GM19351 (cell line): ENCODE data around the gene CNBP.

Experiments
- ATAC-seq: cut with Tn5 transposase; IDR thresholded peaks from one replicate; pipeline ENCODE4 v1.9.1; 2021; ENCODE audit warnings: mild to moderate bottlenecking, moderate library complexity; ENCODE audit not compliant: unreplicated experiment

CNBP gene

DNA sequence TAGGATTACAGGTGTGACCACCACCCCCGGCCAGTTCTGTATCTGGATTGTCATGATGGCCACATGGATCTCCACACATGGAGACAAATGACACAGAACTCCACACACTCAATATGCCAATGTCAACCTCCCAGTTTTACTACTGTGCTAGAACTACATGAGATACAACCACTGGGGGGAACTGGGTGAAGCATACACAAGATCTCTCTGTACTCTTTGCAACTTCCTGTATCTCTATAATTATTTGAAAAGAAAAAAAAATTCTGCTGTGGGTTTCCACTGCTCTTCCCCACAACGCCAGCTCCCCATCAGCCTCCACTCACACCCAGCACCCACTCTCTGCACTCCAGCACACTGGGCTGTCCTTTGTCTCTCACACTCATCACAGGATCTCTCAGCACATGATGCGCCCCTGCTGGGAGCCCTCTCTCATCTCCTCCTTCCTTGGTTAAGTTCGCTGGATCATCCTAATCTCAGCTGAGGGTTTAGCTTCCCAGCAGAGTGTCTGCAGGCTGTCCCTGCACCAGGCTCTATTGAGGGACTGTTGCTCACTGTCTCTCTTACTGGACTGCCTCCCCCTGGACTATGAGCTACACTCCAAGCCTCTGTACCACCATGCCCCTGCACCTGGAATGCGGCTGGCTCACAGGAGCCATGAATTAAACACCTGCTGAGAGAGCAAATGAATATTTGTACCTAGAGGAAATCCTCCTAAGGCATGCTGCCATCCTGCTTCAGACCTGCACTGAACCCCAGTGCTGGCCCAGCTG is 51.4 kb downstream of the CNBP start:
- no peak for ATAC-seq

DNA sequence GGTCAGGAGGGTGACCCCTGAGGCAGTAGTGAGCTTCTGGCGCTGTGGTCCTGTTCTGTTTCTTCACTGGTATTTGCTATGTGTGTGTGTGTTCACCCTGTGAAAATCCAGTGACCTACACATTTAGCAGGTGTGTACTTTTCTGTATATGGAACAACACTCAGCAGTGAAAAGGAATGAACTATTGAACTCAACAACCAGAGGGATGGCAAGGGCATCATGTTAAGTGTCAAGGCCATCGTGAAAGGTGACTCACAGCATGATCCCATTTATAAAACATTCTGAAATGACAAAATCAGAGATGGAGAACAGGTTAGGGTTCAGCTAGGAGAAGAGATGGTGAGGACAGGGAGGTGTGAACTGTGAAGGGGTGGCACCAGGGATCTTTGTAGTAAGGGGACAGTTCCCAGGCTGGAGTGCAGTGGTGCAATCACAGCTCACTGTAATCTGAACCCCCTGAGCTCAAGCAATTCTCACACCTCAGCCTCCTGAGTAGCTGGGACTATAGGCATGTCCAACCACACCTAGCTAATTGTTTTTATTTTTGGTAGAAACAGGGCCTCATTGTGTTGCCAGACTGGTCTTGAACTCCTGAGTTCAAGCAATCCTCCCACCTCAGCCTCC is 52.1 kb downstream of the CNBP start:
- no peak for ATAC-seq

DNA sequence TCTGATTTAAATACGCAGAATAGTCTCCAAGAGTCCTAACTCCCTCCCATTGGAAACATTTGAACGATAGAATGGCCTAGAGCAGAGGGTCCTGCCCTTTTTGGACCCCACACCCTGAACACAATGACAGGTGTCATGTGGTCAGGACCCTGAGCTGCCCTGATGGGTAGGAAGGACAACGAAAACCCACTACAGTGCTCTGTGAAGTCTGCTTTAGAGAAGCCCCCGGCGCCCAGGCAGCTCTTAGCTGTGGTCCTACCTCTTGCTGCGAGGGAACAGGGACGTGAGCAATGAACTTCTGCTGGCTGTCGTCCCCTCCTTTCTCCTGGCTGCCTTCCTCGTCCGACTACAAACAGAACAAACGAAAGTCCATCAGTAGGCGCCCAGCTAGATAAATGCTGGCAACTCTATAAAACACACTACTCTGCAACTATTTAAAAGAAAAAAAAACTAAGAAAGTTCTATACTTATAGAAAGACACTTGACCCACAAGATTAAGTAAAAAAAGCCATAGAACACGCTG is 53.3 kb downstream of the CNBP start:
- ATAC-seq, result no peak

- no peak for ATAC-seq
Observed at GRCh38 chr3:129128357-129129155, 55.1 kb downstream of the CNBP start.

DNA sequence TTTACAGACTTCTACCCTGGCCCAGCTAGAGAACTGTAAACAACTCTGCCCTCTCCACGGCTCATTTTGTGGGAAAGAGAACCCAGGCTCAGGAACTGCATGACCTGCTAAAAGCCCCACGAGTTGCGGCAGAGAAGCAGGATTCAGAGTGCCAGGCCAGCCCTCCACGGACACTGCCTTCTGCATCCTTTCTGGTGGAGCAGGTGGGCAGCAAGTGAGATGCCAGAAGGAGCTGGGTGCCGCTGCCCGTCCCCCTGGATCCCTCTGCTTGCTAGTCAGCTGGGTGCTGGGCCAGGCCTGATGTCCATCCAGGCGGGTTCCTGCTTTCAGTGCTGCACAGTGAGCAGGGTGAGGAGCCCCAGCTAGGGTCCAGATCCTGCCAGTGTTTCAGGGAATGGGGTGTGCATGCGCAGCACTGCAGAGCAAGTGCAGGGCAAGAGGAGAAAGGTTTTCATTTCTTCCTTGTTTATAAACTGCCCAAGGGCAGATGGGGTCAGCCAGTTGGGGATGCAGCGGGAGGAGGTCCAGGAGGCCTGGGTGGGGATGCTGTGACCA is 56.9 kb downstream of the CNBP start:
- no peak for ATAC-seq

DNA sequence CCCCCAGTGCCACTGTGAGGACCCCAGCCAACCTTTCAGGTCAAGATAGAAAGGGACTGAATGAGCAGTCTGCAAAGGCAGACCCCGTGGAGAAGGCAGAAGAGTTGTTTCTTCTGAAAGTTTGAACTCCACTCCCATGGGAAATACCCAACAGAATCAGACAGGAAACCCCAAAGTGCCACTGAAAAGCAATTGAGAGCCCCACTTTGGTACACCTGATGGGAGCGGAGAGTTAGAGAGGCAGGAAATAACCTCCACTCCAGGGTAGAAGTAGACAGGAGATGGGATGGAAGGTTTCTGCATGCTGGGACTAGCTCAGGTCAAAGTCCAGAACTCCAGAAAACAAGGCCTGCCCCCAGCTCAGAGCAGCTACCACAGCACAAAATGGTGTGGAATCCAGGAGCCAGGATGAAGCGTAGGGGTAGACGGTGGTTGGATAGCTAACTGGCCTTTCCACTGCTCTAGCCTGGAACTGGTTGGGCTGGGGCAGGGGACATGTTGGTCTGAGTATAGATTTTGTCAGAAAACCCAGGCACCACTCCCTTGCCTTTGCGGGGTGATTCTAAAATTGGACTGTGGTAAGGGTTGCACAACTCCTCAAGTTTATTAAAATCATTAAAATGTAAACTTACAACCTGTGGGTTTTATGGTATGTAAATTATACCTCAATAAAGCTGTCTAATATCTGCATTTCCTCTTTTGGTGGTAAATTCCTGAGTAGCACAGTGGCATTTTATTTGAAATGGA is 60.2 kb downstream of the CNBP start:
- ATAC-seq, result no peak

DNA sequence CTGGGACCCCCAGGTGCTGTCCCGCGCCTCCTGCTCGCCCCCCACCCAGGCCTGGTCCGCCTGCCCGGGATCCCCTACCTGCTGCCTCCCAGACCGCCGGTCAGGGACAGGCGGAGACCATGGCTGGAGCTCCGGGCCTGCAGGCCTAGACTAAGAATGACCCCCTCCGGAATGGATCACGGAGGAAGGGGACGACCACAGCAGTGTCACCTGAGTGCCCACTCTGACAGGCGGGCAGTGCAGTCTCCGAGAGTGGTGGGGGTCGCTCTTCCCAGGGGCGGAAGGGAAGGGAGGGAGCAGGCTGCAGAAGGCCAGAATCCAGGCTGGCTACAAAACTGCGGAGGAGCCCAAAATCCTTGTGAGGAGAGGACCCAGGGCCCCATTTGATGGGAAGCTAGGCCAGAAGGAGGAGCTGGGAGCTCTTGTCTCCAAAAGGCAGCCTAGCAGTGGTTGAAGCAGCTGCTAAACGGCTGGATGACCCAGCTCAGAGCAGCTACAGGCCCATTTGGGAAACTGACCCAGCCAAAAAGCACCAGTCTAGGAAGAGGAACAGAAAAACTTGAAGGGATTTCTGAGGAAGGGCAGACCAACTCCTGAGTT is 61.2 kb downstream of the CNBP start:
- ATAC-seq, result no peak

DNA sequence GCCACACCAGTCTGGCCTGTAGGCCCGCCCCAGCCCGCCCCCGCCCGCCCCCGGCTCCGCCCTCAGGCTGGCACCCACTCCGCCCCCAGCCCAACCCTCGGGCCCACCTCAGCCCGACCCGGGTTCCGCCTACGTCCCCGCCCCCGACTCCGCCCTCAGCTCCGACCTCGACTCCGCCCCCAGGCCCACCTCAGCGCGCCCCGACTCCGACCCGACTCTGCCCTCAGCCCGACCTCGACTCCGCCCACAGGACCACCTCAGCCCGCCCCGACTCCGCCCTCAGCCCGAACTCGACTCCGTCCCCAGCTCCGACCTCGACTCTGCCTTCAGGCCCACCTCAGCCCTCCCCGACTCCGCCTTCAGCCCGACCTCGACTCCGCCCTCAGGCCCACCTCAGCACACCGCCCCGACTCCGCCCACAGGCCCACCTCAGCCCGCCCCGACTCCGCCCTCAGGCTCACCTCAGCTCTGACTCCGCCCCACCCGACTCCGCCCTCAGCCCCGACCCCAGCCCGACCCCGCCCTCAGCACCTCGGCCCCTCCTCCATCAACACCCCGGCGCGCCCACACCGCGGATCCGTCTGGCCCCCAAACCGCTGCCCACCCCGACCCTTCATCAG is 61.8 kb downstream of the CNBP start, which contains the start of gene RAB43:
Gene RAB43, minus strand, starts transcription at position 13 of the 620 bp plus-strand sequence. CDS start 315 bp downstream, outside the sequence.
- ATAC-seq, result peak; percentile 50

DNA sequence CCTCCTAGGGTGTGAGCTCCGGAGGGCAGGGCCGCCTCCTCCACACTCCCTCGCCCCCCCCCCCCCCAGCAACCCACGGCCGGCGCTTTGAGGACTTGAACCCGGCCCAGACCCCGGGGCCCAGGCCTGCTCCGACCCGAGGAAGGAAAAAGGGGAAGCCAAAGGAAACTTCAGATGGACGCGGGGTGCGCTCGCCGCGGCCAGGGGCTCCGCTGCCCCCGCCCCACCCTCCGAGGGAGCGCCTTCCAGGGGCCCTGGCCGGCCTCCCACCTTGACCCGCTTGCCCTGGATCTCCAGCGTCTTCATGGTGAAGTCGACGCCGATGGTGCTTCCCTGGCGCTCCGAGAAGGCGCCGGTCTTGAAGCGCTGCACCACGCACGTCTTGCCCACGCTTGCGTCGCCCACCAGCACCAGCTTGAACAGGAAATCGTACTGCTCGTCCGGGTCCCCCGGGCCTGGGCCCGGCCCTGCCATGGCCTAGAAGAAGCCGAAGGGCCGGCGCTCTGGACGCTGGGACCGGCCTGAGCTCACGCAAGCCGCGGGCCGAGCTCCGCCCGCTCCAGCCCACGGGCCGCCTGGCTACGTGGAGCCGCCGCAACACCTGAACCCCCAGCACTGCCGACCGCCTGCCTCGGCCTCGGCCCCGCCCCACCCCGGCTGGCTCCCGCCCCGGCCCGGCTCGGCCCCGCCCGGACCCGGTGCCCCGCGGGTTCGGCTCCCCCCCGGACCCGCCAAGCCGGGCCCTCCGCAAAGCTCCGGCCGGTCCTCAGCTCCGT is 62.5 kb downstream of the CNBP start:
- no peak for ATAC-seq

DNA sequence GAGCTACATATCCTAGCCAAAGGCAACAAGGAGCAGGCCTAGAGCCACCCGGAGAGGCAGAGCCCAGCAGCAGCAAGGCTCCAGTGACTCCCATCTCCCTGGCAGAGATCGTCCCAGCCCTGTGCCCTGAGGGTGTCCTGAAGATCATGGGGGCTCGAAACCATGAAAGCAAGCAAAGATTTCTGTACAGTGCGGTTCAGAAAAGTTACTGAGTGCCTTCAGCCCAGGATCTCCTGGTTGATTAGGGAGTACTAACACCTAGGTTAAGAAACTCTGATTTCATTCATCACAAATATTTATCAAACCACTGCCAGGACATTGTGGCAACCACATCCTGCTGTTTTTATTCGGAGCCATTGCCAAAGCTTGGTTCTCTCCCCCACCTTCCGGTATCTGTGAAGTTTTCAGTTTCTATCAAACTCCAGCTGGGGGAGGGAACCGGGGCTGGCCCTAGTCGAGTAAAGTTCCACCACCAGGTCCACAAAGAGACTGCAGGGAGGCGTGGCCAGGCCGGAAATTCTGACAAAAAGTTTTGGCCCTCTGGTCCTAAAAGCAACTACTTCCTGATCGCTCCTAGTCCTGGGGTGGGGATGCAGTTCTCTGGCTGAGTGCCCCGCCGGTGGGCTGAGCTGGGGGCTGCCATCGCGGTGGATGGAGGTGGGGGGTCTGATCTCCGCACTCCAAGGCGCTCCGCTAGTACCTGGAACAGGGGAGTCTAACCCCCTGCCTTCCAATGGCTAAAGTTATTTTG is 63.3 kb downstream of the CNBP start:
- ATAC-seq, result peak; percentile 72

DNA sequence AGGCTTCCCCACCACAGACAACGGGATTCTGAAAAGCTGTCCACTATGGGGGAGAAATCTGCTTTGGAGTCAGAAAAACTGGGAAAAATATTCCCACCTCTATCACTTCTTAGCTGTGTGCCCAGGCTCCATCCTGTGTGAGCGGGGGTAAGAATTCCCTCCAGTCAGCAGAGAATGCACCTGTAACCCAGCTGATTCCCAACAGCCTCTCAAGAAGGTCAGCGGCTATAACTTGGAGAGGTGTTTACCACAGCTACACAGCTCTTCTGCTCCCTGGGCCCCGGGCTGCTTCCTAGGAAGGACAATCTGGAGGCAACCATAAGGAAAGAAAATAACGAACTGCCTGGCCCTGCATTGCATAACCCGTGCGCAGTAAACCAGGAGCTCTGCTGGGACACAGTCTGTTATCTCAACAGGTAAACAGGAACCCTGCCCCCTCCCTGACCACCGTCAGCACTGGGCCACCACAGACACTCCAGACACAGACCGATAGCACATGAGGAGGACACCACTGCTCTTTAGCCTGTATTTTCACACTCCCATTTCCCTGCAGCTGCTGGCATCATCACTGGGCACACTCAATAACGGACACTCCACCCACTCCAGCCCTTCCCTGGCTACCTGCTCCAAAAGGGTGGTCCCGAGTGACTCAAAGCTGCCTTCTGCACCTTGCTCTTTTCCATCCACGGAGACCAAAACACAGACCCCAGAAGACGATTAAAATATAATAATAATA is 64.2 kb downstream of the CNBP start:
- ATAC-seq, result no peak

- no peak for ATAC-seq
Observed at GRCh38 chr3:129118745-129119144, 65.0 kb downstream of the CNBP start.
